Brain pericyte (primary cell): Measurements from ENCODE around the gene B4GALT2.

Experiments used
- DNase-seq: peaks from one replicate; pipeline ENCODE4 v3.0.0-alpha.2; 2012; ENCODE audit warnings: low read depth, low spot score

Gene B4GALT2

DNA sequence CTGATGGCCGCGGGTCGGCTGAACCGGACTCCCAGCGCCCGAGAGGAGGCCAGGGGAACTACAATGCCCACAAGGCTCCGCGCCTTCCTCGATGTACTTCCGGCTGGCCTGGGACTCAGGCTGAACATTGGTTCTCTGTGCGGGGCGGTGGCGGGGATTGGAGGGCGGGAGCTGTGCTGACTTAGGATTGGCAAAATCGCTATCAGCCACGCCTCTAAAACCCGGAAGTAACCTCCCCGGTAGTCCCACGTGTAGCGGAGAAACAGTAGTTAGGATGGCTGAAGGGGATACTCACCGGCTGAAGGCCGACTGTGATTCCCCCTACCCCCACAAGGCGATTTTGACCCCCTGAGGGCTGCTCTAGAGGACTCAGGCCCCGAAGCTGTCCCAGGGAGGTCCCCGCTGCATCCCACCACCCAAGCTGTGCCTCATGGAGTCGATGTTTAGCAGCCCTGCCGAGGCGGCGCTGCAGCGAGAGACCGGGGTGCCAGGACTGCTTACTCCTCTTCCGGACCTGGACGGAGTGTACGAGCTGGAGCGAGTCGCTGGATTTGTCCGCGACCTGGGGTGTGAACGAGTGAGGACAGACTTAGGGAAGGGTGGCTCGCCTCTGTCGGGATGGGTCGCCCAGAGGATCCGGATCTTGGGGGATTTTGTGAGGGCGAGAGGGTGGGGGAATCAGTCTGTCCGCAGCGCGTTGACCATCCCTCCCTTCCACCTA, 9.1 kb upstream of the B4GALT2 start, which contains the start of gene DPH2:
DPH2 (plus strand) TSS at position 265 of the 721 bp plus-strand sequence; CDS start at position 431, 166 bp downstream.
- peak; percentile 81 for DNase-seq

DNA sequence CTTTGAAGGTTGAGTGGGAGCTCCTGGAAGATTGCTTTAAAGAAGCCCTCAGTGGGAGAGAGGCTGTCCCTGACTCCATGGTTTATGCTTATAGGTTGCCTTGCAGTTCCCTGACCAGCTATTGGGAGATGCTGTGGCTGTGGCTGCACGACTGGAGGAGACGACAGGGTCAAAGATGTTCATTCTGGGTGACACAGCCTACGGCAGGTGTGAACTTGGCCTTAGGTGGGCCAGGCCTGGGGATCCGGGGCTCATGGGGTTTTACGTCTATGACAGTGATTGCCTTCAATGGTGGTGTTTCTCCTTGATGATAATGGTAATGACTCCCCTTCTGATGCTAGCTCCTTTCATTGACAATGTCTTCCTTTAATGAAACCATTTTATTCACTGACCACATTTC, 8.5 kb upstream of the B4GALT2 start:
- no peak for DNase-seq

DNA sequence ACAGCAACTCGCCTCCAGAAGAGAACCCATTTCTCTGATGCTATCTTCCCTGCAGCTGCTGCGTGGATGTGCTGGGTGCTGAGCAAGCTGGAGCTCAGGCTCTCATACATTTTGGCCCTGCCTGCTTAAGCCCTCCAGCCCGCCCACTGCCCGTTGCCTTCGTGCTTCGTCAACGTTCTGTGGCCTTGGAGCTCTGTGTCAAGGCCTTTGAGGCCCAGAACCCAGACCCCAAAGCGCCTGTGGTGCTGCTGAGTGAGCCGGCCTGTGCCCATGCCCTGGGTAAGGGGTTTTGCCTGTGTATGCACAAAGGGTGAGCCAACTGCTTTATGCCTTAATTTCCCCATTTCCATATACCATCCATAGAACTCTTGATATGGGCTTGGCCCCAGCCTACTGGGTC, 8.1 kb upstream of the B4GALT2 start:
- DNase-seq, result no peak

DNA sequence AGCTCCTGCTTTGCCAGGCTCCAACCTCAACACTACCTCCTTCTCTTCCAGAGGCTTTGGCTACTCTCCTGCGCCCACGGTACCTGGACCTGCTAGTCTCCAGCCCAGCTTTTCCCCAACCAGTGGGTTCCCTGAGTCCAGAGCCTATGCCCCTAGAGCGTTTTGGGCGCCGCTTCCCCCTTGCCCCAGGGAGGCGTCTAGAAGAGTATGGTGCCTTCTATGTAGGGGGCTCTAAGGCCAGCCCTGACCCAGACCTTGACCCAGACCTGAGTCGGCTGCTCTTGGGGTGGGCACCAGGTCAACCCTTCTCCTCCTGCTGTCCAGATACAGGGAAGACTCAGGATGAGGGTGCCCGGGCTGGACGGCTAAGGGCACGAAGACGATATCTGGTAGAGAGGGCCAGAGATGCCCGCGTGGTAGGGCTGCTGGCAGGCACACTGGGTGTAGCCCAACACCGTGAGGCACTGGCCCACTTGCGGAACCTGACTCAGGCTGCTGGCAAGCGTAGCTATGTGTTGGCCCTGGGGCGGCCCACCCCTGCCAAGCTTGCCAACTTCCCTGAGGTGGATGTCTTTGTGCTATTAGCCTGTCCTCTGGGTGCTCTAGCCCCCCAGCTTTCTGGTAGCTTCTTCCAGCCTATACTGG, 7.6 kb upstream of the B4GALT2 start:
- DNase-seq, result no peak

DNA sequence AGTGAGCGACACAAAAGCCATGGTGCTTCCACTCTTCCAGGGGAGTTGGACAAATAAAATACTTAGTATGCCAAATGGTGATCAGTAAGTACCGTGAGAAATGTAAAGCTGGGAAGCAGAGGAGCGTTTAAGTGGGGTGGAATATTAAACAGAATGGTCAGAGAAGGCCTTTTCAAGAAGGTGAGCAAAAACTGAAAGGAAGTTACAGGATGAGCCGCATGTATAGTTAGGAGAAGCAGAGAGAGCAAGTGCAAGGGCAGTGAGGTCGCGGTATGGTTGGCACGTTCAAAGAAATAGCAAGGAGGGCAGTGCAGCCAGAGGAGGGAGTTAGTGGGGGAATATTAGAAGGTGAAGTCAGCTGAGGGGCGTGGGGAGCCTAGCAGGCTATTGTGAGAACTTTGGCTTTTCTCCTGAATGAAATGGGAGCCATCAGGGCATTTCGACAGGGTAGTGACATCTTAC, 5.0 kb upstream of the B4GALT2 start:
- no peak for DNase-seq

DNA sequence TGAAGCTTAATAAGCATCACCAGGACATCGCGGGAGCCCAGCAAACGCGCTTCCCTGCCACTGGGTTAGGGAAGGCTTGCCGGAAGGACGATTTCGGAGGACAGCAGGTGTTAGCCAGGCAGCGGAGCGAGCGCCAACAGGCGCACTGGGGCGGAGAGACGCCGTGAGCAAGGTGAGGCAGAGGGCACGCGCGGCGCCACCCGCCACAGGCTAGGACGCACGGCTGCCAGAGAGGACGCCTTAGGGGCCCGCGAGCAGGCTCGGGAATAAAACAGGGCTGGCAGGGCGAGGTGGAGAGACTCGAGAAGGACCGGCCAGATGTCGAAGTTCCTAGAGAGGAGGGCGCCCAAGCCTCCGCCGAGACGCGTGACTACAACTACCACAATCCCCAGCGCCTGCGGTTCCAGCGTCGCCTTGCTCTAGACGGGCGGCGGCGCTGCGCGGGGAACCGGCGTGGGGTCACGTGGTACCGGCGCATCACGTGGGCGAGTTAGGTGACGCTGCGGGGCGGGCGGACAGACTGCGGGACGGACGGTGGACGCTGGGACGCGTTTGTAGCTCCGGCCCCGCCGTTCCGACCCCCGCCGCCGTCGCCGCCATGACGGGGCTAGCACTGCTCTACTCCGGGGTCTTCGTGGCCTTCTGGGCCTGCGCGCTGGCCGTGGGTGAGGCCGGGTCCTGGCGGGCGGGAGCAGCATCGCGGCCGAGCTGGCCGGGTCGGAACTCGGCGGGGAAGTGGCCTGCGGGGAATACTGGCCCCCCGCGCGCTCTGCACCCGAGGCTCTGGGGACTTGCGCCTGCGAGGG, 4.4 kb upstream of the B4GALT2 start, which contains the start of gene ATP6V0B:
ATP6V0B (plus strand) TSS at position 518 of the 806 bp plus-strand sequence; CDS start at position 599, 81 bp downstream.
- peak; percentile 75 for DNase-seq

DNA sequence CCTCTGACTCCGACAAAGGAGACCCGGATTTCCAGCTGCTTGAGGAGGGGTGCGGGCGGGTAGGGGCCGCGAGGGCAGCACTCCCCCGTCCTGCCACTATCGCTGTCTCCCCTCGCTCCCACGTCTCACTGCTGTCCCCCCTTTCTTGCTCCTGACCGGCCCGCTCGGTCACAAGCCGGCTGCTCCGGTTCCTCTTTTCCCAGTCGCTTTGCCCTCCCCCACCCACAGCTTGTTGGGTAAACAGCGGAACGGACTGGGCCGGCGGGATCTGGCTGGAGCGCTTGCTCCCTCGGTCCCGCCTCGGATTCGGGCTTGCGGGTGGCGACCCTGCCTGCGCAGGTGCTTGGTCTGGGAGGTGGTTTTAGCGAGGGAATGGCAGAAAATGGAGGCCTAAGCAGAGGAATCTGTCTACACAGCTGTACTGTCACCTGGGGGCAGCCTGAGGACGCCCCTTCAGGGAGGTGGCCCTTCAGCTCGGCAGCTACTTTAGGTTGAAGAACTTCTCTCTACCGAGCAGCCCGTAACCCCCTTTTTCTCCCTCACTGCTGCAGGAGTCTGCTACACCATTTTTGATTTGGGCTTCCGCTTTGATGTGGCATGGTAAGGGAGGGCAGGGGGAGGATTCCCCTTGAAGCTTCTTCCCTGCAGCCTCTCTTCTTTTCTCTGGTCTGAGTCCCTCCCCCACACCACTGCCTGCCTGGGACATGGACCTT, 3.6 kb upstream of the B4GALT2 start:
- no peak for DNase-seq

DNA sequence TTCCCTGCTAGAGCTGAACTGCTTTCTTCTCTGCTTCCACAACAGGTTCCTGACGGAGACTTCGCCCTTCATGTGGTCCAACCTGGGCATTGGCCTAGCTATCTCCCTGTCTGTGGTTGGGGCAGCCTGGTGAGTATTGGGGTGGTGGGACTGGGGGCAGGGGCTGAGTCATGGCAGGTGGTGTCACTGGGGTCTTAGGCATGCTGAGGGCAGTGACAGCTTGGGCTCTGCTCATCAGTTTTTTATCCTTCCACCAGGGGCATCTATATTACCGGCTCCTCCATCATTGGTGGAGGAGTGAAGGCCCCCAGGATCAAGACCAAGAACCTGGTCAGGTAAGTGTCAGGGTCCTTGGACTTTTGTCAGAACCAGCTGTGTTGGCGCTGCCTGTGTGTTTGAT, 3.0 kb upstream of the B4GALT2 start:
- no peak for DNase-seq

DNA sequence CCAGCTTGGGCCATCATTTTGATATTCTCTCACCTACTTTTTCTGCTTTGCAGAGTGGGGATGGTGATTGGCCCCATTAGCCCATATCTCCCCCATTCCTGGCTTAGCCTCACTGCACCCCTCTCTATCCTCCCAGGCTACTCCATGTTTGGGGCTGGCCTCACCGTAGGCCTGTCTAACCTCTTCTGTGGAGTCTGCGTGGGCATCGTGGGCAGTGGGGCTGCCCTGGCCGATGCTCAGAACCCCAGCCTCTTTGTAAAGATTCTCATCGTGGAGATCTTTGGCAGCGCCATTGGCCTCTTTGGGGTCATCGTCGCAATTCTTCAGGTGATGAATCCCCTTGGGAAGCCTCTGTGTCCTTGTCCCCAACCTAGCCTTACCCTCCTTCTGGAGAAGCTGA, 2.1 kb upstream of the B4GALT2 start:
- no peak for DNase-seq

DNA sequence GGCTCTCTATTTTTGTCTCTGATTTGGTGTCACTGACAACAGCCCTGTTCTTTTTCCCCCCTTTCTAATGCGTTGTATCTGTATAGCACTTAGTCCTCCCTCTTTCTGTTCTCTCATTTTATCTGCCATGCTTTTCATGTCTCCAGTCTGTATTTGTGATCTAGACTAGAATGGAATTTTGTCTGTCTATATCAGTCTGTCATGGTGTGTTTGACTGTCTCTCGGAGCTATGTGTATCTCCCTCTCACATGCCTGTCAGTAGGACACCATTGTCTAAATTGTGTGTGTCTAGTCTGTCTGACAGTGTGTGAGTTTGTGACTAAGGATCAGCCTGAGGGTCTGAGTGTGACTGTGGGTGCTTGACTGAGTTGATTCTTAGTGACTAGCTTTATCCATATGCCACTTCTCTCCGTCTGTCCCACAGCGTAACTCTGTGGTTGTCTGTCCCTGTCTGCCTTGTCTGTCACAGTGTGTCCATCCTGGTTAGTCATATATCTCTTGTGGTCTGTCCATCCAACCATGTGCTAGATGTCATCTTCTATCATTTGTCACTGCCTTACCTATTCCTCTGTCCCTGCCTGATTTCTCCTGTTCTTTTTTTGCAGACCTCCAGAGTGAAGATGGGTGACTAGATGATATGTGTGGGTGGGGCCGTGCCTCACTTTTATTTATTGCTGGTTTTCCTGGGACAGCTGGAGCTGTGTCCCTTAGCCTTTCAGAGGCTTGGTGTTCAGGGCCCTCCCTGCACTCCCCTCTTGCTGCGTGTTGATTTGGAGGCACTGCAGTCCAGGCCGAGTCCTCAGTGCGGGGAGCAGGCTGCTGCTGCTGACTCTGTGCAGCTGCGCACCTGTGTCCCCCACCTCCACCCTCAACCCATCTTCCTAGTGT, 1.4 kb upstream of the B4GALT2 start:
- DNase-seq, result no peak

DNA sequence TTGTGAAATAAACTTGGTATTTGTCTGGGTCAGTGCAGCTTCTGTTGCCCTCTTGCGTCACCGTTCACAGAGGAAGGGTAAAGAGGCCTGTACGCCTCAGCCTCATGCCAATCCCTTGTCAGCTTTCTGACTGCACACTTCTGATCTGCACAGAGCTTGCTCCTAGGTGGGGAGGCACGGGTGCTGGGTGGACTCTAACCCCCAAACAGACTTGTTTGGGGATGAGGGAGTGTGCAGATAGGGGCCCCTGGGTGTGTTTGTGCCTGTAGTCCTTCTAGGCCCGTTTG, 803 bp upstream of the B4GALT2 start:
- no peak for DNase-seq

DNA sequence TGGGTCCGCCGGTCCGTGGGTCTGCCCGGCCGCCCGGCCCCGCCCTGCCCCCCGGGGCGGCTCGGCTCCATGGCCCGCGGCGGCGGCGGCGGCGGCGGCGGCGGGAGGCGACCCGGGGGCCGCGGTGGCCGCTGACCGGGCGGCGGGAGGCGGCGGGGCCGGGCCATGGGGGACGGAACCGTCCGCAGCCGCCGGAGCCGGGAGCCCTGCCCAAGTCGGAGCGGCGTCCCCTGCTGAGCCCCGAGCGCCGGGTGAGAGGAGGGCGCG, 184 bp downstream of the B4GALT2 start:
- no peak for DNase-seq

DNA sequence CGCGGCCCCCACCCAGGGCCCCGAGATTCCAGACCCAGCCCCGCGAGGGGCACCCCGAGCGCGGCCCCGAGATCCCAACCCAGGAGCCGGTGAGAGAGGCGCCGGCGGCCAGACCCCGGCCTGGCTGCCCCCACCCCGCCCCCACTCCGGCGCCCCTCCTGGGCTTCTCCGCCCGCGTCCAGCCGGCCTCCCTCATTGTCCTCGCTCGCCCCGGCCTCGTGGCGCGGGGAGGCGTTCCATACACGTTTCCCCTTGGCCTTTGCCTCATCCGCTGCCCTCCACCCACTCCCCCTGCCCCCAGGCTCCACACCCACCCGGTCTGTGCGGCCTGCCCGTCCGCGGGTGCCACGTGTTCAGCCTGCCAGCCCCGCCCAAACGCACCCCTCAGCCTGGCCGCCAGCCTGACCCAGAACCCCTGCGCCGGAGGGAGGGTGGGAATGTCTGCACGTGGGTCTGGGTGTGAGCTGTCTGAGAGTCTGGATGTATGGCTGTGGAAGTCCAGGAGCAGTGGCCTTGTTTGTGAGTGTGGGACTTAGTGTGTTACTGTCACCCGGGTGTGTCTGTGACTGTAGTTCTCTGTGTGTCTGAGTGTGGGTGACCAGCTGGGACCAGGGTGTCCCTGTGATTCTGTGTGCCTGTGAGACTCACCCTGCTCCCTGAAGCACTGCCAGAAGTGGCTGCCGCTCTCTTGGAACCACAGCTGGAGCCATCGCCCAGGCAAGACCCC, 681 bp downstream of the B4GALT2 start:
- DNase-seq, result no peak

DNA sequence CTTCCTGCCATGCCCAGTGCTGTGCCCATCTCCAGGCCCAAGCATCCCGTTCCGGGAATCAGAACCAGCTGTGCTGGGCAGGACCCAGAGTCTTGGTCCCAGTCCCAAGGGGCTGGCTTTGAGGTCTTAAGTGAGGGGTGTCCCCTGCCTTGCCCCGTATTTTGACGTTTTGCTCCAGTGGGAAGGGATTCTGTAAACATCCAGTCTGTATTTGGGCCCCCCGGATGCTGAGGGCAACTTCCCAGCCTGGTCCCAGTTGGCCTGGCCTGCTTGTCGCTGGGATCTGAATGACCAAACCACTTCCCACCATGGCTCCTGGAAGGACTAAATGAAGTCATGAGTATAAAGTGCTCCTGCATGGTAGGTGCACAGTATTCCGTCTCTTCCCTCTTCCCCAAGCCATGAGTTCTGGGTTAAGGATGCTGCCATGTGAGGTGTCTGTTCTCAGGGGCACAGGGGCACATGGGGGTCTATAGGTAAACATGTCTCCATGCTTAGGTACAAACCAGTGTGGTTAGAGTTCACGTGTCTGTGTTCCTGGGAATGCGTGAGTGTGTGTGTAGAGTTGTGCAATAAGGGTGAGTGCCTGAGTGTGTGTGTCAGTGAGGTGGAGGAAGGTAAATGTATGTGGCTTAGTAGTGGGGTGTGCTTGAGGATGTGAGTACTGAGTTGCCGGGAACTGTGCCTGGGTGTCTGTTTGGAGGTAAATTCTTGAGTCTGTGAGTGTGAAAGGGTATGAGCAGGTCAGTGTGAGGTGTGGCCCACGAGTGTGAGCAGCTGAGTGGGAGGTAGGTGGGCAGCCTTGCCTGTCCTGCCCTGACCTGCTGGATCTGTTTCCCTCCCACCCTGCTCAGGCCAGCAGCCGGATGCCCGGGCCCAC, 1.5 kb downstream of the B4GALT2 start:
- DNase-seq, result no peak

DNA sequence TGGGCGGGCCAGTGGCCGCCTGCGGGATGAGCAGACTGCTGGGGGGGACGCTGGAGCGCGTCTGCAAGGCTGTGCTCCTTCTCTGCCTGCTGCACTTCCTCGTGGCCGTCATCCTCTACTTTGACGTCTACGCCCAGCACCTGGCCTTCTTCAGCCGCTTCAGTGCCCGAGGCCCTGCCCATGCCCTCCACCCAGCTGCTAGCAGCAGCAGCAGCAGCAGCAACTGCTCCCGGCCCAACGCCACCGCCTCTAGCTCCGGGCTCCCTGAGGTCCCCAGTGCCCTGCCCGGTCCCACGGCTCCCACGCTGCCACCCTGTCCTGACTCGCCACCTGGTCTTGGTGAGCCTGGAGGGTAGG, 2.1 kb downstream of the B4GALT2 start:
- DNase-seq, result no peak

DNA sequence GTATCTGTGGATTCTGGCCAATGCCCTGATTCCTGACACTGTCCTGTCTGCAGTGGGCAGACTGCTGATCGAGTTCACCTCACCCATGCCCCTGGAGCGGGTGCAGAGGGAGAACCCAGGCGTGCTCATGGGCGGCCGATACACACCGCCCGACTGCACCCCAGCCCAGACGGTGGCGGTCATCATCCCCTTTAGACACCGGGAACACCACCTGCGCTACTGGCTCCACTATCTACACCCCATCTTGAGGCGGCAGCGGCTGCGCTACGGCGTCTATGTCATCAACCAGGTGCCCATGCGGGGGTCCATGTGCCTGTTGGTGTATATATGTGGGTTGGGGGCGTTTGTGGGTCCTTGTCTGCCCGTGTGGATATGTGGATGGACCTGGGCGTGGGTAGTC, 2.6 kb downstream of the B4GALT2 start:
- no peak for DNase-seq

DNA sequence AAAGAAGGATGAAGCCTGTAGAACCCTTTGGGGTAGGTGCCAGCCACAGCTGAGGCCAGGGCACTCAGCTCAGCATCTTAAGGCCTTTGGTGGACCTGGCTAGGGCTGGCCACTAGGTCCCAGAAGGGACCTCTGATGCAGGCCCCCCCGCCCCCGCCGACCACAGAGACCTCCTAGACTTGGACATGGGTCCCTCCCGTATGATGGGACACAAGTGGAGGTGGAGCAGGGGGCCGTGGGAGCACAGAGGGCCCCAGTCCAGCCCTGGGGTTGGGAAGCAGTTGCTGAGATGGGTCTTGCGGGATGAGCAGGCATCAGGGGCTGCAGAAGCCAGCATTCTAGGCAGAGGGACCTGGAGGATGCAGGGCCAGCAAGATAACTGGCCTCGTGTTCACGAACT, 3.2 kb downstream of the B4GALT2 start:
- no peak for DNase-seq

DNA sequence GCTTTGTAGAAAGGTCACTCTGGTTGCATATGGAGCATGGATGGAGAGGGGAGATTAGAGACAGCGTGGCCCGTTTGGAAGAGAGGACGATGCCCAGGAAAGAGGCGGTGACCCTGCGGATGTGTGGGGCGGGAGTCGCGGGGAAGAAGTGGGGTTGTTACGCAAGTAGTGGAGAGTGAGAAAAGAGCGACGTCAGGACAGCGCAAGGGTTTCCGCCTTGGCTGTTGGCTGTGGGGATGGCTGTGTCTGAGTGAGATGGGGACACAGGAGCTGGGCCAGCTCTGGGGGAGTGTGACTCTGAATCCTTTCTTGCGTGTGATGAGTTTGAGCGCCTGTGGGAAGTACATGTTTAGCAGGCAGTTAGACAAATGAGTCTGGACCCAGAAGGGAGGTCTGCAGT, 3.8 kb downstream of the B4GALT2 start:
- no peak for DNase-seq

DNA sequence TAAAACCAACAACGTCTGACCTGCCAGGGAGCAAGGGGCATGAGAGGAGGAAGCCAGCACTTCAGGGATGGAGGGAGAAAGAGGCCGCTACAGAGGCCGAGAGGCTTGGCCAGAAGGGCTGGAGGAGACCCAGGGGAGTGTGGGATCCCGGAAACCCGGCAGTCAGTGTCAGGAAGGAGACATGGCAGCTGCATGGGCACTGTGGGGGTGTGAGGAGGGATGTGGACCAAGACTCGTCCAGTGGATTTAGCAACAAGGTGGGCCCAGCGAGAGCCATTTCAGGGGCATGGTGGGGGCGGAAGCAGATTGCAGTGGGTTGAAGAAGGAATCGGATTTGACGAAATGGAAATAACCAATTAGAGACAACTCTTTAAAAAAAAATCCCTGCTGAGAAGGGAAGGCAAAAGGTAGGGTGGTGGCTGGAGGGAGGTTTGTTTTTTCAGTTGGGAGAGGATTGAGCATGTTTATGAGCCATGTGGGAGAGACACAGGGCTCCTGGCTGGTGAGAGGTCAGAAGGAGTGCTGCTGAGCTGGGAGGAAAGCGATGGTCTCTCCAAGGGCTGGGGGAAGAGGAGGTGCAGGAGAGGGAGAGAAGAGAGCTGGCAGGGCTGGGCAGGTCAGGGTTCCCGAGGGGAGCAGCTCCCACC, 4.4 kb downstream of the B4GALT2 start:
- no peak for DNase-seq
